GM21381 (cell line): Measurements from ENCODE around the gene ERC2.
"Not testable (repeated sequence)": the region's sequence is repeated elsewhere in the genome, so short reads cannot be mapped to it uniquely, and the experiment has no call there.

ENCODE experiments used
- ATAC-seq: cut with Tn5 transposase; IDR thresholded peaks from one replicate; pipeline ENCODE4 v1.9.1; 2021; ENCODE audit warnings: mild to moderate bottlenecking, moderate library complexity; ENCODE audit not compliant: unreplicated experiment

ERC2 gene

GRCh38 chr3:56268616-56269383 lies 199.5 kb downstream of the ERC2 start:
- no peak for ATAC-seq

- not testable (repeated sequence) for ATAC-seq
Observed at GRCh38 chr3:56261852-56262251, 206.4 kb downstream of the ERC2 start.

- ATAC-seq, result no peak
Observed at GRCh38 chr3:56260262-56260661, 208.0 kb downstream of the ERC2 start.

- no peak for ATAC-seq
Observed at GRCh38 chr3:56257826-56258225, 210.4 kb downstream of the ERC2 start.

- ATAC-seq, result no peak
Observed at GRCh38 chr3:56254835-56255234, 213.4 kb downstream of the ERC2 start.

- no peak for ATAC-seq
Observed at GRCh38 chr3:56253941-56254665, 214.2 kb downstream of the ERC2 start.

GRCh38 chr3:56251343-56251945 lies 216.8 kb downstream of the ERC2 start:
- no peak for ATAC-seq

GRCh38 chr3:56248021-56248420 lies 220.2 kb downstream of the ERC2 start:
- ATAC-seq, result no peak

- ATAC-seq, result no peak
Observed at GRCh38 chr3:56238299-56238698, 230.0 kb downstream of the ERC2 start.

GRCh38 chr3:56233742-56234141 lies 234.5 kb downstream of the ERC2 start:
- no peak for ATAC-seq

- ATAC-seq, result no peak
Observed at GRCh38 chr3:56229311-56229710, 239.0 kb downstream of the ERC2 start.

GRCh38 chr3:56222866-56223265 lies 245.4 kb downstream of the ERC2 start:
- ATAC-seq, result no peak

- ATAC-seq, result no peak
Observed at GRCh38 chr3:56219894-56220805, 248.1 kb downstream of the ERC2 start.

GRCh38 chr3:56209982-56210751 lies 258.1 kb downstream of the ERC2 start:
- no peak for ATAC-seq

- no peak for ATAC-seq
Observed at GRCh38 chr3:56207922-56208321, 260.3 kb downstream of the ERC2 start.

GRCh38 chr3:56205406-56205805 lies 262.9 kb downstream of the ERC2 start:
- no peak for ATAC-seq

- ATAC-seq, result no peak
Observed at GRCh38 chr3:56202997-56203396, 265.3 kb downstream of the ERC2 start.

- no peak for ATAC-seq
Observed at GRCh38 chr3:56201407-56201806, 266.9 kb downstream of the ERC2 start.

- no peak for ATAC-seq
Observed at GRCh38 chr3:56200251-56200650, 268.0 kb downstream of the ERC2 start.

GRCh38 chr3:56197991-56198390 lies 270.3 kb downstream of the ERC2 start:
- ATAC-seq, result no peak
